Dermis blood vessel endothelial cell (primary cell): ENCODE data around the gene GRK3. TPM values are rescaled to one million over a fixed set of nuclear protein-coding genes. Genes with fewer than 3 reads are reported as not detected.
A peak's percentile ranks its signal among the peaks of the same experiment; 100 is the strongest.
"Not testable (repeated sequence)": the region's sequence is repeated elsewhere in the genome, so short reads cannot be mapped to it uniquely, and the experiment has no call there.

Experiments
- DNase-seq: peaks from one replicate; pipeline ENCODE4 v3.0.0; 2010
- total RNA-seq: library from RNA; depleted of rRNA; stranded (reverse); fragments of >200 nt; gene quantifications from 2 replicates; pipeline ENCODE4 v1.2.3, GENCODE V29; 2014

The GRK3 gene
- 0.51 and 0.93 TPM in 2 replicates for total RNA-seq

GRCh38 chr22:25564320-25564978 lies at the start of gene GRK3:
TSS of gene GRK3 (plus strand) at chr22:25564675. CDS start at chr22:25565041, 366 bp downstream.
- peak; percentile 38 for DNase-seq

- DNase-seq, result no peak
These were observed 46.3 kb upstream of the GRK3 start for GRCh38 chr22:25518000-25518663.

GRCh38 chr22:25525376-25525775 lies 39.1 kb upstream of the GRK3 start:
- no peak for DNase-seq

GRCh38 chr22:25525804-25526584 lies 38.5 kb upstream of the GRK3 start:
- not testable (repeated sequence) for DNase-seq

- DNase-seq, result not testable (repeated sequence)
These were observed 37.5 kb upstream of the GRK3 start for GRCh38 chr22:25527016-25527415.

- not testable (repeated sequence) for DNase-seq
These were observed 36.4 kb upstream of the GRK3 start for GRCh38 chr22:25528068-25528467.

GRCh38 chr22:25529059-25529458 lies 35.4 kb upstream of the GRK3 start:
- DNase-seq, result not testable (repeated sequence)

- not testable (repeated sequence) for DNase-seq
These were observed 34.8 kb upstream of the GRK3 start for GRCh38 chr22:25529541-25530137.

GRCh38 chr22:25531677-25532076 lies 32.8 kb upstream of the GRK3 start:
- not testable (repeated sequence) for DNase-seq

GRCh38 chr22:25534724-25535123 lies 29.8 kb upstream of the GRK3 start:
- no peak for DNase-seq

- no peak for DNase-seq
These were observed 27.9 kb upstream of the GRK3 start for GRCh38 chr22:25536589-25536988.

- no peak for DNase-seq
These were observed 24.1 kb upstream of the GRK3 start for GRCh38 chr22:25540166-25540907.

- DNase-seq, result no peak
These were observed 23.4 kb upstream of the GRK3 start for GRCh38 chr22:25540908-25541660.

- DNase-seq, result no peak
These were observed 22.3 kb upstream of the GRK3 start for GRCh38 chr22:25542191-25542590.

GRCh38 chr22:25542720-25543402 lies 21.6 kb upstream of the GRK3 start:
- DNase-seq, result no peak

GRCh38 chr22:25545146-25545545 lies 19.3 kb upstream of the GRK3 start:
- no peak for DNase-seq

- no peak for DNase-seq
These were observed 18.8 kb upstream of the GRK3 start for GRCh38 chr22:25545672-25546071.

GRCh38 chr22:25546242-25546641 lies 18.2 kb upstream of the GRK3 start:
- DNase-seq, result no peak

- no peak for DNase-seq
These were observed 17.7 kb upstream of the GRK3 start for GRCh38 chr22:25546751-25547150.

- DNase-seq, result no peak
These were observed 15.5 kb upstream of the GRK3 start for GRCh38 chr22:25548866-25549464.

- no peak for DNase-seq
These were observed 13.1 kb upstream of the GRK3 start for GRCh38 chr22:25551396-25551795.
